ENCODE measurements around the gene SETD6.

GRCh38 chr16:58515871-58516767 lies 802 bp downstream of the SETD6 start:
- TF ChIP-seq POLR2A (IDR thresholded peaks at IDR 0.05; ENCODE audit: insufficient read depth in 1 of 2, low read depth in 2 of 2, low read length in 2 of 2) = peak; percentile 4 to 52; a peak in 3 of 4 replicates
- no peak; the same call in 1 of the 2 replicates for TF ChIP-seq POLR2AphosphoS5 (IDR thresholded peaks at IDR 0.05; ENCODE audit: low read depth, low read length)
- no peak for TF ChIP-seq NCOR1 (IDR thresholded peaks at IDR 0.05; ENCODE audit: borderline replicate concordance, low read length)
- TF ChIP-seq CTCF (CRISPR knock-in tag; IDR thresholded peaks at IDR 0.05) = no peak
- TF ChIP-seq MATR3 (CRISPR knock-in tag; IDR thresholded peaks at IDR 0.05) = no peak
- no peak for TF ChIP-seq ESRRA (CRISPR knock-in tag; IDR thresholded peaks at IDR 0.05; ENCODE audit: low read depth)
- TF ChIP-seq MAFK (conservative IDR thresholded peaks at IDR 0.05 in 1 of 2, IDR thresholded peaks at IDR 0.05 in 1 of 2; ENCODE audit: low read length in 2 of 2) = no peak
- TF ChIP-seq, protein P1, sequence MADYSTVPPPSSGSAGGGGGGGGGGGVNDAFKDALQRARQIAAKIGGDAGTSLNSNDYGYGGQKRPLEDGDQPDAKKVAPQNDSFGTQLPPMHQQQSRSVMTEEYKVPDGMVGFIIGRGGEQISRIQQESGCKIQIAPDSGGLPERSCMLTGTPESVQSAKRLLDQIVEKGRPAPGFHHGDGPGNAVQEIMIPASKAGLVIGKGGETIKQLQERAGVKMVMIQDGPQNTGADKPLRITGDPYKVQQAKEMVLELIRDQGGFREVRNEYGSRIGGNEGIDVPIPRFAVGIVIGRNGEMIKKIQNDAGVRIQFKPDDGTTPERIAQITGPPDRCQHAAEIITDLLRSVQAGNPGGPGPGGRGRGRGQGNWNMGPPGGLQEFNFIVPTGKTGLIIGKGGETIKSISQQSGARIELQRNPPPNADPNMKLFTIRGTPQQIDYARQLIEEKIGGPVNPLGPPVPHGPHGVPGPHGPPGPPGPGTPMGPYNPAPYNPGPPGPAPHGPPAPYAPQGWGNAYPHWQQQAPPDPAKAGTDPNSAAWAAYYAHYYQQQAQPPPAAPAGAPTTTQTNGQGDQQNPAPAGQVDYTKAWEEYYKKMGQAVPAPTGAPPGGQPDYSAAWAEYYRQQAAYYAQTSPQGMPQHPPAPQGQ (CRISPR knock-in tag; IDR thresholded peaks at IDR 0.05; ENCODE audit: borderline replicate concordance) = no peak
- no peak for TF ChIP-seq ZNF441 (CRISPR knock-in tag; IDR thresholded peaks at IDR 0.05; ENCODE audit: borderline replicate concordance)
- no peak for TF ChIP-seq ZNF546 (CRISPR knock-in tag; conservative IDR thresholded peaks at IDR 0.05)

Measured in HepG2 (cell line).